Measurements from ENCODE around the gene GOLGA5.

DNA sequence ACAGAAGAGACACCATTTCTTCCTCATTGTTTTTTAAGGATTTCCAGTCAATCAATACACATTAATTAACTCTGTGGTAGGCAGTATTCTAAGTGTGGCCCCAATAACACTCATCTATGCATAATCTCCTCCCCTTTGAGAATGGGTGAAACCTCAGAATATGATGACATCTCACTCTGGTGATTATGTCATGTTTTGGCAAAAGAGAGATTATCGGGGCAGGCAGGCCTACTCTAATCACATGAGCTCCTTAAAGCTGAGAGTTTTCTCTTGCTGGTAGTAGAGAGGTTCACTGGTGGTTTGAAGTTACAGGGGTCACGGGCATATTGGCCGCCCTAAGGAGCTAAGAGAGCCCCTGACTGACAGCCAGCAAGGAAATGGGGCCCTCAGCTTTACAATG is 38.6 kb upstream of the GOLGA5 start:
- TF ChIP-seq, protein P1, sequence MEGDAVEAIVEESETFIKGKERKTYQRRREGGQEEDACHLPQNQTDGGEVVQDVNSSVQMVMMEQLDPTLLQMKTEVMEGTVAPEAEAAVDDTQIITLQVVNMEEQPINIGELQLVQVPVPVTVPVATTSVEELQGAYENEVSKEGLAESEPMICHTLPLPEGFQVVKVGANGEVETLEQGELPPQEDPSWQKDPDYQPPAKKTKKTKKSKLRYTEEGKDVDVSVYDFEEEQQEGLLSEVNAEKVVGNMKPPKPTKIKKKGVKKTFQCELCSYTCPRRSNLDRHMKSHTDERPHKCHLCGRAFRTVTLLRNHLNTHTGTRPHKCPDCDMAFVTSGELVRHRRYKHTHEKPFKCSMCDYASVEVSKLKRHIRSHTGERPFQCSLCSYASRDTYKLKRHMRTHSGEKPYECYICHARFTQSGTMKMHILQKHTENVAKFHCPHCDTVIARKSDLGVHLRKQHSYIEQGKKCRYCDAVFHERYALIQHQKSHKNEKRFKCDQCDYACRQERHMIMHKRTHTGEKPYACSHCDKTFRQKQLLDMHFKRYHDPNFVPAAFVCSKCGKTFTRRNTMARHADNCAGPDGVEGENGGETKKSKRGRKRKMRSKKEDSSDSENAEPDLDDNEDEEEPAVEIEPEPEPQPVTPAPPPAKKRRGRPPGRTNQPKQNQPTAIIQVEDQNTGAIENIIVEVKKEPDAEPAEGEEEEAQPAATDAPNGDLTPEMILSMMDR (conservative IDR thresholded peaks at IDR 0.05): no peak
- TF ChIP-seq ZFX (IDR thresholded peaks at IDR 0.05): no peak
